ENCODE results near the gene ARL8B. TPM values are rescaled to one million over a fixed set of nuclear protein-coding genes. Genes with fewer than 3 reads are reported as not detected.

ARL8B gene
- total RNA-seq, 1 donor from 2014 or later: 66.7 TPM

GRCh38 chr3:5213574-5213966 lies 91.5 kb downstream of the ARL8B start:
- intact Hi-C loops (cut with micrococcal nuclease): no loop called here

GRCh38 chr3:5214352-5214751 lies 92.3 kb downstream of the ARL8B start:
- intact Hi-C loops (cut with micrococcal nuclease): no loop called here
- H3K36me3 ChIP-seq: peaks cover 87% of the 10 kb centered on the region
- no peak for DNase-seq

More at GRCh38 chr3:5213574-5213966, 91.5 kb downstream of the ARL8B start:
- Histone ChIP-seq H3K27ac (replicated peaks) (no peak overlapping the region), H3K36me3 (peaks cover 95% of the 10 kb centered on the region), H3K4me3 (no peak overlapping the region), H3K4me1 (no peaks in the 10 kb centered on the region), H3K9me3 (replicated peaks) (no peaks in the 10 kb centered on the region), H3K27me3 (ENCODE audit: low read depth) (no peaks in the 10 kb centered on the region)
- TF ChIP-seq CTCF (IDR thresholded peaks at IDR 0.05; ENCODE audit: borderline replicate concordance): no peak
- no peak for DNase-seq

GRCh38 chr3:5217824-5218595 lies 95.9 kb downstream of the ARL8B start:
- Histone ChIP-seq H3K27ac (replicated peaks) (no peak overlapping the region), H3K4me1 (no peaks in the 10 kb centered on the region), H3K27me3 (ENCODE audit: low read depth) (no peaks in the 10 kb centered on the region), H3K36me3 (peaks cover 50% of the 10 kb centered on the region), H3K9me3 (replicated peaks) (no peaks in the 10 kb centered on the region), H3K4me3 (no peak overlapping the region)
- intact Hi-C loops (cut with micrococcal nuclease): no loop called here
- DNase-seq: no peak
- TF ChIP-seq CTCF (IDR thresholded peaks at IDR 0.05; ENCODE audit: borderline replicate concordance): no peak

More at GRCh38 chr3:5214352-5214751, 92.3 kb downstream of the ARL8B start:
- Histone ChIP-seq H3K27ac (replicated peaks) (no peak overlapping the region), H3K4me3 (no peak overlapping the region), H3K27me3 (ENCODE audit: low read depth) (no peaks in the 10 kb centered on the region), H3K9me3 (replicated peaks) (no peaks in the 10 kb centered on the region), H3K4me1 (no peaks in the 10 kb centered on the region)
- no peak for TF ChIP-seq CTCF (IDR thresholded peaks at IDR 0.05; ENCODE audit: borderline replicate concordance)

GRCh38 chr3:5218815-5219214 lies 96.7 kb downstream of the ARL8B start:
- no peak overlapping the region for H3K27ac ChIP-seq (replicated peaks)
- no peaks in the 10 kb centered on the region for H3K4me1 ChIP-seq
- H3K9me3 ChIP-seq (replicated peaks): no peaks in the 10 kb centered on the region
- intact Hi-C loops (cut with micrococcal nuclease): no loop called here
- no peak overlapping the region for H3K4me3 ChIP-seq
- peaks cover 42% of the 10 kb centered on the region for H3K36me3 ChIP-seq
- DNase-seq: no peak
- no peak for TF ChIP-seq CTCF (IDR thresholded peaks at IDR 0.05; ENCODE audit: borderline replicate concordance)
- H3K27me3 ChIP-seq (ENCODE audit: low read depth): no peaks in the 10 kb centered on the region

- TF ChIP-seq CTCF (IDR thresholded peaks at IDR 0.05; ENCODE audit: borderline replicate concordance): no peak
Measured at GRCh38 chr3:5219216-5219615, 97.1 kb downstream of the ARL8B start.

More at GRCh38 chr3:5219216-5219615, 97.1 kb downstream of the ARL8B start:
- H3K9me3 ChIP-seq (replicated peaks): no peaks in the 10 kb centered on the region
- H3K27me3 ChIP-seq (ENCODE audit: low read depth): no peaks in the 10 kb centered on the region
- no peaks in the 10 kb centered on the region for H3K4me1 ChIP-seq
- DNase-seq: no peak
- intact Hi-C loops (cut with micrococcal nuclease): no loop called here
- H3K36me3 ChIP-seq: peaks cover 38% of the 10 kb centered on the region
- no peak overlapping the region for H3K27ac ChIP-seq (replicated peaks)
- no peak overlapping the region for H3K4me3 ChIP-seq

All from left ventricle myocardium inferior (tissue), 1 donor.